Measurements from ENCODE around the gene SHOC1. TPM values are rescaled to one million over a fixed set of nuclear protein-coding genes. Genes with fewer than 3 reads are reported as not detected.

The SHOC1 gene
- total and polyA plus RNA-seq, 8 donors, result 0.06 to 0.25 (median 0.09) TPM; not detected in 1

DNA sequence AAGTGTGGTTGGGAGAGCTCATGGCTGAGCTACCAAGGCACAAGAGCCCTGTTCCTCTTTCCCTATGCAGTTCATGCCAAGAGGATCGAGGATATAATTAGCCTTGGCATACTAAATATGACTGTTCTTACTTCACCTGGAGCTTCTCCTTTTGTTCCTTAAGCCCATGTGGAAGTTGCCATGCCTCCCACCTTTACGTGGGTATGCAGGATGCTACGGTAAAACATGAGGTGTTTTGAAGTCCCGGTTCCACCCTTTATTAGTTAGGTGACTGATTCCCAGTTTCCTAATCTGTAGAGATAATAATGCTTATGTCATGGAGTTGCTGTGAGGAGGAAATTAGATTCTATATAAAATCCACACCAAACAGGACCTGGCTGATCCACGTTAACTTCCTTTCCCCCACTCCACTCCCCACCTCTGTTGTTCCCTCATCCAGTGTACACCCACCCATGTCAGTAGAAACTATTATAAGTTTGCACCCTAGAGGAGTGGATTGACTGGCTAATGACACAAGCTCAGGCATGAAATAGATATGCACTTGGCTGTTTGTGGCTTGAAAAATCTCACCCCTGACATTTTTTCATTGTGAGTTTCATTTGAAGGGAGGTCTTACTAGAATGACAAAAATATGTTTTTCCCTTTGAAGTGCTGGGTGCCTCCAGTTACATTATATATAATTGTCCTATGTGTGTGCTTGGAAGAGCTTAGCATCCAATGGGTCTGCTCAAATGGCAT, 36.8 kb upstream of the SHOC1 start:
- Histone ChIP-seq H3K27me3 (no peaks in the 10 kb centered on the region), H3K4me3 (no peak overlapping the region), H3K4me1 (no peaks in the 10 kb centered on the region), H3K27ac (no peak overlapping the region), H3K36me3 (no peaks in the 10 kb centered on the region), H3K9me3 (no peaks in the 10 kb centered on the region)
- FAIRE-seq, result no peak
- no peak for DNase-seq
- 86 to 87% methylated on average over 5 of the region's 5 CpGs for WGBS, 2 donors
- no peak for ATAC-seq
- TF ChIP-seq, protein P1, sequence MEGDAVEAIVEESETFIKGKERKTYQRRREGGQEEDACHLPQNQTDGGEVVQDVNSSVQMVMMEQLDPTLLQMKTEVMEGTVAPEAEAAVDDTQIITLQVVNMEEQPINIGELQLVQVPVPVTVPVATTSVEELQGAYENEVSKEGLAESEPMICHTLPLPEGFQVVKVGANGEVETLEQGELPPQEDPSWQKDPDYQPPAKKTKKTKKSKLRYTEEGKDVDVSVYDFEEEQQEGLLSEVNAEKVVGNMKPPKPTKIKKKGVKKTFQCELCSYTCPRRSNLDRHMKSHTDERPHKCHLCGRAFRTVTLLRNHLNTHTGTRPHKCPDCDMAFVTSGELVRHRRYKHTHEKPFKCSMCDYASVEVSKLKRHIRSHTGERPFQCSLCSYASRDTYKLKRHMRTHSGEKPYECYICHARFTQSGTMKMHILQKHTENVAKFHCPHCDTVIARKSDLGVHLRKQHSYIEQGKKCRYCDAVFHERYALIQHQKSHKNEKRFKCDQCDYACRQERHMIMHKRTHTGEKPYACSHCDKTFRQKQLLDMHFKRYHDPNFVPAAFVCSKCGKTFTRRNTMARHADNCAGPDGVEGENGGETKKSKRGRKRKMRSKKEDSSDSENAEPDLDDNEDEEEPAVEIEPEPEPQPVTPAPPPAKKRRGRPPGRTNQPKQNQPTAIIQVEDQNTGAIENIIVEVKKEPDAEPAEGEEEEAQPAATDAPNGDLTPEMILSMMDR (IDR thresholded peaks at IDR 0.05), result no peak
- intact Hi-C loops (cut with DNase I), result no loop called here

DNA sequence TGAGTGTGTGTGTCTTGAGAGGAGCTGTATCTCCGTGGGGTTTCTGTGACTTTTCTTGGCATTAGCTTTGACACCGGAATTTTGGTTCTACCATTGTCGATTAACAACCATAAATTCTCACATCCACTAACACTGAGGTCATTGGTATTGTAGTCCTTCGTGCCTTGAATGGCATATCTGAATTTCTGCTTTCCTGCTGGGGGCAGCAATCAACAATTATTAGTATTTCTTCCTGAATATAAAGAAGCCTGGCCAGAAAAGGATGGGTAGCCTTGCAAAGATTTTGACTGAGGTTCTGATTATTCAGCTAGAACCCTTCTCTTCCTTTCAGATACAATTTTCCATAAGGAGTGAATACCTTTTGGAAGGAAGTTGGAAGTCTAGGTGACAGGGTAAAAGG, 33.5 kb upstream of the SHOC1 start:
- no peaks in the 10 kb centered on the region for H3K9me3 ChIP-seq
- DNase-seq, result peak in 1 of 6 donors; percentile 13
- no peak overlapping the region for H3K27ac ChIP-seq
- FAIRE-seq, result no peak
- no peaks in the 10 kb centered on the region for H3K36me3 ChIP-seq
- no peaks in the 10 kb centered on the region for H3K27me3 ChIP-seq
- TF ChIP-seq, protein P1 (IDR thresholded peaks at IDR 0.05), result peak in 1 of 4 donors; percentile 14
- no peak overlapping the region for H3K4me3 ChIP-seq
- intact Hi-C loops (cut with DNase I), result no loop called here
- peak; percentile 40 to 66 (median 58) for ATAC-seq
- no peaks in the 10 kb centered on the region for H3K4me1 ChIP-seq
- WGBS, 2 donors, result 23 to 35% methylated on average over 4 of the region's 4 CpGs

DNA sequence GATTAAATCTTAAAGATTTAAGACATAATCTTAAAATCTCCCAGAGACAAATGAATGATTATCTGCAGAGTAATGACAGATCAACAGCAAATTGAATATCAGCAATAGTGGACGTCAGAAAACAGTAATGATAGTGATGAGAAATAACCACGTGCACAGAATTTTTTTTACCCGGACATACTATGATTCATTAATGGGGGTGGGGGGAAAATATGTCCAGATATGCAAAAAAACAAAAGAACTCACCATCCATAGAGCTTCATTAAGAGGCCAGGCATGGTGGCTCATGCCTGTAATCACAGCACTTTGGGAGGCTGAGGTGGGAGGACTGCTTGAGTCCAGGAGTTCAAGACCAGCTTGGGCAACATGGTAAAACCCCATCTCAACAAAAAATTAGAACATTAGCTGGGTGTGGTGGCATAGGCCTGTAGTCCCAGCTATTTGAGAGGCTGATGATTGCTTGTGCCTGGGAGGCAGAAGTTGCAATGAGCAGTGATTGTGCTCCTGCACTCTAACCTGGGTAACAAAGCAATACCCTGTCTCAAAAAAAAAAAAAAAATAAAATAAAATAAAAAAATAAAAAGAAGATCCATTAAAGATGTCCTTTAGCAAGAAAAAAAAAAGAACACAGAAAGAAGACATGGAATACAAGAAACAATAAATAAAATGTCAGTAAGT, 30.9 kb upstream of the SHOC1 start:
- FAIRE-seq, result no peak
- Histone ChIP-seq H3K36me3 (no peaks in the 10 kb centered on the region), H3K4me1 (no peaks in the 10 kb centered on the region), H3K27me3 (no peaks in the 10 kb centered on the region), H3K9me3 (no peaks in the 10 kb centered on the region), H3K4me3 (no peak overlapping the region), H3K27ac (no peak overlapping the region)
- intact Hi-C loops (cut with DNase I), result no loop called here
- no peak for ATAC-seq
- TF ChIP-seq, protein P1 (IDR thresholded peaks at IDR 0.05), result no peak
- no peak for DNase-seq
- 45 to 50% methylated on average over 3 of the region's 3 CpGs for WGBS, 2 donors

DNA sequence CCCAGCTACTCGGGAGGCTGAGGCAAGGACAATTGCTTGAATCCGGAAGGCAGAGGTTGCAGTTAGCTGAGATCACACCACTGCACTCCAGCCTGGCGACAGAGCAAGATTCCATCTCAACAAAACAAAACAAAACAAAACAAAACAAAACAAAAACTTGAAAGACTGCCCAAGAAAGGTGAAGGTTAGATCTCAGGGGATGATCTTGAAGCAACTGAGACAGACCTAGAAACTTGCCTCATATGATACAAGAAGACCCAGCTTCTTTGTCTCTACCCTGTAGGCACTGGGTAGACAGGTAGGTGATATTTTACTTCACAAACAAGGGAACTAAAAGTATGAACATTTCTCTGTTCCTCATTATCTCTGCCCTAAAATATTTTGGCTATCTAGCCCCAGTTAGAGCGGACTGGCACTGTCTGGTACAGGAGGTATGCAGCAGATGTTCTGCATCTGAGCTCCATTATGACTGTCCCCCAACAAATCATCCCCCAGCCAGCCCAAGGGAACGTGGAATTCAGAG, 26.3 kb upstream of the SHOC1 start:
- FAIRE-seq, result no peak
- H3K27ac ChIP-seq, result no peak overlapping the region
- H3K9me3 ChIP-seq, result no peaks in the 10 kb centered on the region
- no peak for DNase-seq
- ATAC-seq, result no peak
- WGBS, 2 donors, result 90 to 91% methylated on average over 5 of the region's 5 CpGs
- TF ChIP-seq, protein P1 (IDR thresholded peaks at IDR 0.05), result no peak
- H3K27me3 ChIP-seq, result no peaks in the 10 kb centered on the region
- H3K36me3 ChIP-seq, result no peaks in the 10 kb centered on the region
- no peak overlapping the region for H3K4me3 ChIP-seq
- H3K4me1 ChIP-seq, result no peaks in the 10 kb centered on the region
- intact Hi-C loops (cut with DNase I), result no loop called here

DNA sequence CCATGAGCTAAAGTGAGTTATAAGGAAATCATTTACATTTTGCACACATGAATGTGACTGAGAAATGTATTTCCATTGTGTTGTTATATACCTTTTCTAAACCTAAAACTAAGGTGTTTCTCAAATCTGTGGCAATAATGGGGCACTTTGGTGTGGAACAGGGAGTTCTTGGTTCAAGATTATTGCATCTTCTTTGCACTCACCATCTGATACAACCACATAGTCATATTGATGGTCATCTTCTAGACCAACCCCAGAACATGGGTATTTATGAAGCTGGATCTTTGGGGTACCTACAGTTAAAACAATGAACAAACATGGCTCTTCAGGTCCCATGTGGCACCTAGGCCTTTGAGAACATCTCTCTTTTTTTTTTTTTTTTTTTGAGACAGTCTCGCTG, 24.6 kb upstream of the SHOC1 start:
- intact Hi-C loops (cut with DNase I), result no loop called here
- WGBS, 2 donors, result 100% methylated on average over 1 of the region's 1 CpG
- Histone ChIP-seq H3K9me3 (no peaks in the 10 kb centered on the region), H3K36me3 (no peaks in the 10 kb centered on the region), H3K27ac (no peak overlapping the region), H3K4me1 (no peaks in the 10 kb centered on the region), H3K4me3 (no peak overlapping the region), H3K27me3 (no peaks in the 10 kb centered on the region)
- TF ChIP-seq, protein P1 (IDR thresholded peaks at IDR 0.05), result no peak
- FAIRE-seq (no peak), ATAC-seq (no peak), DNase-seq (no peak)
